Subcutaneous adipose tissue (tissue), 4 donors: ENCODE measurements around the gene ANAPC5. TPM values are rescaled to one million over a fixed set of nuclear protein-coding genes. Genes with fewer than 3 reads are reported as not detected.

ENCODE experiments used
- CTCF ChIP-seq: fragments of 450-650 bp; IDR thresholded peaks from one replicate; pipeline ENCODE4 v1.5.1; 2016; ENCODE audit warnings: low read depth, mild to moderate bottlenecking, control low read depth, antibody characterized with exemption, moderate library complexity
- total RNA-seq, 4 donors: library from RNA; depleted of rRNA; stranded (reverse); fragments of >200 nt; gene quantifications; one replicate each; pipeline ENCODE4 v1.1.0, GENCODE V29; 2016

Gene ANAPC5
- total RNA-seq, 4 donors from 2014 or later = 109 to 135 (median 127) TPM

GRCh38 chr12:121293603-121294002 is 58.6 kb downstream of the ANAPC5 start:
- TF ChIP-seq CTCF = no peak

- TF ChIP-seq CTCF = no peak
Observed at GRCh38 chr12:121290410-121290809, 61.8 kb downstream of the ANAPC5 start.

- no peak for TF ChIP-seq CTCF
Observed at GRCh38 chr12:121289962-121290361, 62.2 kb downstream of the ANAPC5 start.

GRCh38 chr12:121288986-121289385 is 63.2 kb downstream of the ANAPC5 start:
- no peak for TF ChIP-seq CTCF

GRCh38 chr12:121288158-121288845 is 63.9 kb downstream of the ANAPC5 start:
- TF ChIP-seq CTCF = no peak

GRCh38 chr12:121287267-121287954 is 64.8 kb downstream of the ANAPC5 start:
- no peak for TF ChIP-seq CTCF

- TF ChIP-seq CTCF = no peak
Observed at GRCh38 chr12:121285856-121286255, 66.4 kb downstream of the ANAPC5 start.
